ENCODE data around the gene EGLN2. TPM values are rescaled to one million over a fixed set of nuclear protein-coding genes. Genes with fewer than 3 reads are reported as not detected.

Gene EGLN2
- total and polyA plus RNA-seq, 9 of the 15 experiments (the other 6 are each of a cell fraction or from before 2014, with no cell fraction given) = 9.6 to 114 (median 71.0) TPM

GRCh38 chr19:40831502-40832430 lies 32.8 kb downstream of the EGLN2 start (continued):
- TF ChIP-seq RFX5 (IDR thresholded peaks at IDR 0.05; ENCODE audit: low read depth, low read length) (no peak), CBFA2T3 (IDR thresholded peaks at IDR 0.05) (0 out of 2 replicates have a peak, but pooled peaks have one; percentile 21), MYNN (IDR thresholded peaks at IDR 0.05) (no peak), MYNN (CRISPR knock-in tag; IDR thresholded peaks at IDR 0.05) (no peak), ETS2 (tag; IDR thresholded peaks at IDR 0.05; ENCODE audit: borderline replicate concordance, poor library complexity, severe bottlenecking) (no peak), DLX4 (CRISPR knock-in tag; IDR thresholded peaks at IDR 0.05) (no peak), MXI1 (IDR thresholded peaks at IDR 0.05; ENCODE audit: low read depth, low read length) (no peak), ZNF592 (IDR thresholded peaks at IDR 0.05) (peak; percentile 72; the same call in 1 of the 2 replicates), NONO (IDR thresholded peaks at IDR 0.05; ENCODE audit: low read depth in 2 of 2, low read length in 1 of 2) (no peak), SMARCA4 (IDR thresholded peaks at IDR 0.05) (peak; percentile 4; the same call in 1 of the 2 replicates), PHB2 (IDR thresholded peaks at IDR 0.05; ENCODE audit: low read depth) (no peak), MLLT1 (IDR thresholded peaks at IDR 0.05) (no peak), SMC3 (conservative IDR thresholded peaks at IDR 0.05; ENCODE audit: insufficient read depth, low read depth, low read length) (no peak), PRPF4 (IDR thresholded peaks at IDR 0.05; ENCODE audit: insufficient read depth, low read depth, low read length, poor library complexity, severe bottlenecking) (no peak), VEZF1 (CRISPR knock-in tag; IDR thresholded peaks at IDR 0.05) (peak; percentile 20; the same call in 1 of the 2 replicates), ZNF121 (CRISPR knock-in tag; conservative IDR thresholded peaks at IDR 0.05) (no peak), NCOA4 (IDR thresholded peaks at IDR 0.05; ENCODE audit: partially characterized antibody) (no peak), CHD2 (IDR thresholded peaks at IDR 0.05; ENCODE audit: low read depth, low read length) (no peak)

All from K562 (cell line).